MCF 10A (cell line): Measurements from ENCODE around the gene ZC3H12C. TPM values are rescaled to one million over a fixed set of nuclear protein-coding genes. Genes with fewer than 3 reads are reported as not detected.

Experiments used
- BruUV-seq: library from RNA; stranded (reverse); fragments of 400-500 nt; replicated peaks from 2 replicates; lab custom pipeline; 2021; lab: Mats Ljungman, UMichigan
- CTCF ChIA-PET: fragments of 300-600 bp; sonication (Branson Sonifier 250); formaldehyde crosslinking; extraction: SDS; loops from one replicate; lab custom pipeline; 2021; ENCODE audit warnings: antibody characterized with exemption, inconsistent platforms; lab: Yijun Ruan, JAX
- POLR2A ChIA-PET: fragments of 300-600, 350-650 bp; sonication (Branson Sonifier 250); formaldehyde crosslinking; extraction: SDS; loops from one replicate; lab custom pipeline; 2020; ENCODE audit warnings: antibody characterized with exemption, inconsistent platforms; lab: Yijun Ruan, JAX
- DNase-seq: peaks from one replicate; pipeline ENCODE4 v3.0.0-alpha.2; 2018; ENCODE audit not compliant: unreplicated experiment
- H3K27ac Mint-ChIP-seq: one replicate; pipeline ENCODE4 v1.8.0; 2022; ENCODE audit warnings: mild to moderate bottlenecking, low read depth, mixed read lengths; ENCODE audit not compliant: unreplicated experiment
- H3K27me3 Mint-ChIP-seq: one replicate; pipeline ENCODE4 v1.8.0; 2022; ENCODE audit warnings: mixed read lengths; ENCODE audit not compliant: insufficient read depth, unreplicated experiment
- H3K36me3 Mint-ChIP-seq: one replicate; pipeline ENCODE4 v1.8.0; 2022; ENCODE audit warnings: mild to moderate bottlenecking, moderate library complexity, mixed read lengths; ENCODE audit not compliant: insufficient read depth, unreplicated experiment
- H3K4me1 Mint-ChIP-seq: one replicate; pipeline ENCODE4 v1.8.0; 2022; ENCODE audit warnings: mixed read lengths; ENCODE audit not compliant: insufficient read depth, unreplicated experiment
- H3K4me3 Mint-ChIP-seq: one replicate; pipeline ENCODE4 v1.8.0; 2022; ENCODE audit warnings: mild to moderate bottlenecking, moderate library complexity, mixed read lengths; ENCODE audit not compliant: unreplicated experiment
- H3K9me3 Mint-ChIP-seq: one replicate; pipeline ENCODE4 v1.8.0; 2022; ENCODE audit warnings: mixed read lengths; ENCODE audit not compliant: unreplicated experiment
- intact Hi-C: fragments of 100-400 bp; cut with micrococcal nuclease; formaldehyde crosslinking; loops from 2 replicates; pipeline ENCODE4 v1.14.1; 2022
- total RNA-seq: library from RNA; stranded (reverse); gene quantifications from 2 replicates; pipeline ENCODE4 v1.2.3, GENCODE V29; 2022
- TF ChIP-seq, protein P1 (sequence below): fragments of 200-600 bp; IDR thresholded peaks from one replicate; pipeline ENCODE4 v1.8.0; 2022; ENCODE audit warnings: antibody characterized with exemption, mild to moderate bottlenecking; ENCODE audit not compliant: unreplicated experiment

The ZC3H12C gene
- total RNA-seq, 1 experiment from 2014 or later, result 37.7 TPM

GRCh38 chr11:110123003-110123402 is 29.8 kb downstream of the ZC3H12C start:
- intact Hi-C loops, result no loop called here
- no peaks in the 10 kb centered on the region for H3K9me3 Mint-ChIP-seq
- no peaks in the 10 kb centered on the region for H3K27me3 Mint-ChIP-seq
- no peak overlapping the region for H3K4me3 Mint-ChIP-seq
- TF ChIP-seq, protein P1, sequence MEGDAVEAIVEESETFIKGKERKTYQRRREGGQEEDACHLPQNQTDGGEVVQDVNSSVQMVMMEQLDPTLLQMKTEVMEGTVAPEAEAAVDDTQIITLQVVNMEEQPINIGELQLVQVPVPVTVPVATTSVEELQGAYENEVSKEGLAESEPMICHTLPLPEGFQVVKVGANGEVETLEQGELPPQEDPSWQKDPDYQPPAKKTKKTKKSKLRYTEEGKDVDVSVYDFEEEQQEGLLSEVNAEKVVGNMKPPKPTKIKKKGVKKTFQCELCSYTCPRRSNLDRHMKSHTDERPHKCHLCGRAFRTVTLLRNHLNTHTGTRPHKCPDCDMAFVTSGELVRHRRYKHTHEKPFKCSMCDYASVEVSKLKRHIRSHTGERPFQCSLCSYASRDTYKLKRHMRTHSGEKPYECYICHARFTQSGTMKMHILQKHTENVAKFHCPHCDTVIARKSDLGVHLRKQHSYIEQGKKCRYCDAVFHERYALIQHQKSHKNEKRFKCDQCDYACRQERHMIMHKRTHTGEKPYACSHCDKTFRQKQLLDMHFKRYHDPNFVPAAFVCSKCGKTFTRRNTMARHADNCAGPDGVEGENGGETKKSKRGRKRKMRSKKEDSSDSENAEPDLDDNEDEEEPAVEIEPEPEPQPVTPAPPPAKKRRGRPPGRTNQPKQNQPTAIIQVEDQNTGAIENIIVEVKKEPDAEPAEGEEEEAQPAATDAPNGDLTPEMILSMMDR, result no peak
- BruUV-seq, result no TSS peak
- CTCF ChIA-PET, result interaction anchor here (1.0 kb wide), 1 partner anchor 73 kb away, joined by 3 read pairs; no protein-coding TSS in a partner anchor
- POLR2A ChIA-PET, result interaction anchor here (0.9 to 1.1 kb wide), 3 partner anchors 25 to 71 kb away, joined by 3 to 5 read pairs (median 4); no protein-coding TSS in a partner anchor
- H3K27ac Mint-ChIP-seq, result no peak overlapping the region
- no peak for DNase-seq
- H3K36me3 Mint-ChIP-seq, result peaks cover 72% of the 10 kb centered on the region
- H3K4me1 Mint-ChIP-seq, result peaks cover 48% of the 10 kb centered on the region

DNA sequence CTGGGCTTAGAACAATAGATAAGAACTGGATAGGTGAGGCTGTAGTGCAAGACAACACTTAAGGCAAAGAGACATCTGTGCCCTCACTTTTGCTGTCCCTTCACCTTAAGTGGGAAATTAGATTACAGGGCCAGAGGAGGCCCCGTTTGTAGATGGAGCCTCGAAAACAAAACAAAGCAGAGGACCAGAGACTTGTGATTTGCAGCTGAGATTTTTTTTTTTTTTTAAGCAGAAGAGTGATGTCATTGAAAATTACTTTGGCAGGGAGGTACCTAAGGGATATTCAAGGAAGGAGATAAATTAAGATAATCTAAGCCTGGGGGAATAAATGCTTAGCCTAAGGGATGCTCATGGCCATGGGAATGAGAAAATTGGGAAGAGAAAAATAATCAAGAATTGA is 31.4 kb downstream of the ZC3H12C start:
- BruUV-seq, result no TSS peak
- CTCF ChIA-PET, result interaction anchor here (0.7 kb wide), 1 partner anchor 167 kb away, joined by 3 read pairs; no protein-coding TSS in a partner anchor
- H3K4me3 Mint-ChIP-seq, result no peak overlapping the region
- peak overlapping the region; percentile 0 for H3K27ac Mint-ChIP-seq
- H3K9me3 Mint-ChIP-seq, result no peaks in the 10 kb centered on the region
- TF ChIP-seq, protein P1, result no peak
- H3K27me3 Mint-ChIP-seq, result no peaks in the 10 kb centered on the region
- POLR2A ChIA-PET, result interaction anchor here (0.7 to 1.5 kb wide), 5 partner anchors 8 to 1426 kb away, joined by 3 to 4 read pairs (median 3); no protein-coding TSS in a partner anchor
- peaks cover 54% of the 10 kb centered on the region for H3K4me1 Mint-ChIP-seq
- H3K36me3 Mint-ChIP-seq, result peaks cover 74% of the 10 kb centered on the region
- no peak for DNase-seq
- intact Hi-C loops, result no loop called here

DNA sequence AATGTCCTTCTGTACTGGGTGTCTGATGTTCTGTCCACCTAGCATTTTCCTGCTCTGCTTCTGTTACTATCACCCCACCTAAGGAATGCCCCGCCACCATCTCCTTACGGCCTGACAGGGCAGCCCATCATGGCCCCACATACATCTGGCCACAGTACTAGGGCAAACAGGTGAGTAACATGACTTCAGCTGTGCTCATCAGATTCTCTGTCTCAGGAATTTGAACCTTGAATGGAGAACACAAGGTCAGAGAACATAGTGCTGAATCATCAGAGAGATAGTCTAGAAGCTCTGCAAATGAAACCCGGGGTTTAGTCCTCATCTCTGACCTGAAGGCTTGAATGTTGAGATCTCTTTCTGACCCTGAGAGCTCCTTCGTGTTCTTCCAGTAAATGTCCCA is 32.4 kb downstream of the ZC3H12C start:
- intact Hi-C loops, result no loop called here
- ChIA-PET CTCF (interaction anchor here (0.6 to 1.1 kb wide), 3 partner anchors 19 to 1157 kb away, joined by 3 read pairs; no protein-coding TSS in a partner anchor), POLR2A (interaction anchor here (1.2 to 3.4 kb wide), 2 partner anchors 28 to 32 kb away, joined by 3 to 18 read pairs; partner anchors contain the start of gene ZC3H12C)
- Mint-ChIP-seq H3K27ac (no peak overlapping the region), H3K27me3 (no peaks in the 10 kb centered on the region), H3K36me3 (peaks cover 73% of the 10 kb centered on the region), H3K4me1 (peaks cover 53% of the 10 kb centered on the region), H3K9me3 (no peaks in the 10 kb centered on the region), H3K4me3 (no peak overlapping the region)
- DNase-seq, result peak; percentile 36
- TF ChIP-seq, protein P1, result no peak
- no TSS peak for BruUV-seq

DNA sequence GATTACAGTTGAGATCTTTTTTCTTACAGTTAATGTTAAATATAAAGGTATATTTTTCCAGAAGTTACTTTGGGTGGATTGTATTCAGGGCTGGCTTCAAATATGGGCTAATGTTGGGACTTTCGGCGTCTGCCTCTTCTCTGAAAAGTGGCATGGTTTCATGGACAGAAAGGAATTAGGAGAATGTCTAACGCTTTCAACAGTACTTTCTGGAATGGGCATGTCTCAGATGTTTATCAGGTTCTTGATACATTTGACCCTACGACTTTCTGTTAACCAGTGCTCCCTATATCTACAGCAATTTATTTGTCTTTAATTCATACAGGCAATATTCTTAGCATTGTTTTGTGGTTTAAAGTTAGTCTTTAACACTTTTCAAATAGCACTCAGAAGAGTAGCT is 33.7 kb downstream of the ZC3H12C start:
- intact Hi-C loops, result no loop called here
- no TSS peak for BruUV-seq
- no peak for DNase-seq
- H3K4me1 Mint-ChIP-seq, result peaks cover 52% of the 10 kb centered on the region
- ChIA-PET CTCF (interaction anchor here (0.6 to 1.1 kb wide), 3 partner anchors 18 to 1432 kb away, joined by 3 to 4 read pairs (median 3); no protein-coding TSS in a partner anchor), POLR2A (interaction anchor here (0.8 to 3.4 kb wide), 7 partner anchors 15 to 51 kb away, joined by 3 to 18 read pairs (median 4); partner anchors contain the start of gene ZC3H12C)
- no peaks in the 10 kb centered on the region for H3K27me3 Mint-ChIP-seq
- H3K36me3 Mint-ChIP-seq, result peaks cover 64% of the 10 kb centered on the region
- TF ChIP-seq, protein P1, result no peak
- no peak overlapping the region for H3K27ac Mint-ChIP-seq
- H3K9me3 Mint-ChIP-seq, result no peaks in the 10 kb centered on the region
- no peak overlapping the region for H3K4me3 Mint-ChIP-seq
